Left colon (tissue), 2 donors: Measurements from ENCODE around the gene ACAD9. TPM values are rescaled to one million over a fixed set of nuclear protein-coding genes. Genes with fewer than 3 reads are reported as not detected.
"Not testable (repeated sequence)": the region's sequence is repeated elsewhere in the genome, so short reads cannot be mapped to it uniquely, and the experiment has no call there.

Experiments
- ATAC-seq: fragments of 200-7000 bp; cut with Tn5 transposase; one replicate; pipeline ENCODE4 v1.9.1; 2020; ENCODE audit warnings: mild to moderate bottlenecking, moderate library complexity
- DNase-seq, 2 donors: peaks; one replicate each; pipeline ENCODE4 v3.0.0-alpha.2; 2020
- intact Hi-C, 2 donors: fragments of 100-400 bp; cut with DNase I in 1 of 2; cut with micrococcal nuclease in 1 of 2; formaldehyde crosslinking; loops; one replicate each; pipeline versions ENCODE4 v1.11.2 to v1.14.0; 2022; cut with DNase I, micrococcal nuclease
- total RNA-seq, 2 donors: library from RNA; stranded (reverse); fragmentation: NEBNext Ultra II Directional; extraction: Animal tissue kit (Norgen Biotek cat#: 25700); gene quantifications; one replicate each; pipeline ENCODE4 v1.2.1, GENCODE V29; 2021
- donor health status: DM: no; HTN: no; CAD: no.
- donor health status: DM: yes; HTN: yes; CAD: no.

Gene ACAD9
- total RNA-seq, 2 donors from 2014 or later = 33.0 to 44.8 TPM

DNA sequence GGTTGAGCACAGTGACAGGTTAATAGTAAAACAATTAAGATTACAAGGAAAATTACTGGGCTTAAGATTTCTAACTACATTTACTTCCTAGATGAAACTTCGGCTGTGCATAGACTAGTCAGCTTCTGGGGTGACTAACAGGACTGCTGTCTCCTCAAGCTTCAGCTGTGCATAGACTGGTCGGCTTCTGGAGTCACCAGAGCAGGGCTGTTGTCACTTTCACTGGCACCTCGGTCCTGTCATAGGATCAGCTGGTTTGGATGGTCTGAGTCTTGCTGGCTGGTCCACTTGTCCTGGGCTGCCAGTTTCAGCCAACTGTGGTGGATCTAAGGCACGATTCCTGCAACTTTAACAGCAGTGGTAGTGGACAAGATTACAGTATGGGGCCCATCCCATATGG, 23.9 kb upstream of the ACAD9 start:
- intact Hi-C loops = no loop called here
- ATAC-seq = no peak
- DNase-seq = no peak

GRCh38 chr3:128858167-128858566, 21.3 kb upstream of the ACAD9 start:
- no peak for ATAC-seq
- no peak for DNase-seq
- intact Hi-C loops = no loop called here

DNA sequence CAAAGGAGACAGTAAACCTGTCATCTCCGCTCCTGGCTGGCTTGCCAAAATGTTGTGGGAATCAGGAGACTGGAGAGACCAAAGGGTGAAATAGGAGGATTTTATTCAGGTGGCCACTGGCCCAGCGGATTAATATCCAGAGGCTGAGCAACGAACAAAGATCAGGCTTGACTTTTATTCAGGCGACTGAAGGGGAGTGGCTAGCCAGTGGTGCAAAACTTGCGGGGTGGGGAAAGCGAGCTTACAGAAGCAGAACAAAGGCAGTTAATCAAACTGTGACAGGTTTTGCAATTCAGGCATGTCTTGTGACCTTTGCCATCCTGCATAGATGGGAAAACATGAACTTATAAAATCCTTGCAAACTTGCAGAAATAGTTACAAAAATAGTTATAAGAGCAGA, 19.8 kb upstream of the ACAD9 start:
- DNase-seq (no peak), ATAC-seq (no peak)
- intact Hi-C loops = no loop called here

GRCh38 chr3:128861491-128861890, 17.9 kb upstream of the ACAD9 start:
- intact Hi-C loops = no loop called here
- DNase-seq (no peak), ATAC-seq (no peak)

DNA sequence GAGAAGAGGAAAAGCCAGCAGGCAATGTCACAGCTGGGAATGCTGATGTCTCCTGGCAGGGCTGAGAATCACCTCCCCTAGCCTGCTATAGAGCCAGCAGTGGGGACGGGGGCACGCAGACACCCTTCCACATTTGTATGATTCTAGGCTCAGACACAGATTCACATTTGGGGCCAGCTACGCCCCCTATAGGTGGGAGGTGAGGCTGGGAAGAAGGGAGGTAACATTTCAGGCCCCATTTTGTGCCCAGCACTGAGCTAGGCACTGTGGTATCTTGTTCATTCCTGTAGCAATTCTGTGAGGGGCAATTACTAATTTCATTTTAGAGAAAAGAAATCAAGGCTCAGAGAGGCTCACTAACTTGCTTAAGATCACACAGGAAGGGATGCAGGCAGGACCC, 15.9 kb upstream of the ACAD9 start:
- no peak for ATAC-seq
- intact Hi-C loops = no loop called here

DNA sequence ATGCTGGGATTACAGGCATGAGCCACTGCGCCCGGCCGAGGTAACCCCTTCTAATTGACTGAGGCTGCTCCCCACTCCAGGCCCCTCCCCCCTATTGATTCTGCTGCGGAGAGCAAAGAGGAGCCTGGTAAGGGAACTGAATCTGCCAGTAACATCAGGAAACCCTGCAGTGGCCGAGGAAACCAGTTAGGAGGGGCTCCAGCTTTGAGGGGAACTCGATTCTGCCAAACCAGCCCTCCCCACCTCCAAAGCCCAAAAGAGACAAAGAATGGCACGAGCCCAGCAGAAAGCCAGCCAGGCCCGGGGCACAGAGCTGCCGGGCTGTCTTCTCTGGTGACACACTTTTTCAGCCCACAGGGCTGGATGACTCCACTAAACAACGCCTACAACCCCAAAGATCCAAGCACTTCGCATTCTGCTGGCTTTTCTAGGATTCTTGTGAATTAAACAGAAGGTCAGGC, 15.0 kb upstream of the ACAD9 start:
- DNase-seq (no peak), ATAC-seq (no peak)
- intact Hi-C loops = no loop called here

More for the DNA sequence above, 15.9 kb upstream of the ACAD9 start:
- no peak for DNase-seq

- ATAC-seq, DNase-seq, intact Hi-C loops: not testable (repeated sequence)
Observed at GRCh38 chr3:128864849-128865804, 14.3 kb upstream of the ACAD9 start.

DNA sequence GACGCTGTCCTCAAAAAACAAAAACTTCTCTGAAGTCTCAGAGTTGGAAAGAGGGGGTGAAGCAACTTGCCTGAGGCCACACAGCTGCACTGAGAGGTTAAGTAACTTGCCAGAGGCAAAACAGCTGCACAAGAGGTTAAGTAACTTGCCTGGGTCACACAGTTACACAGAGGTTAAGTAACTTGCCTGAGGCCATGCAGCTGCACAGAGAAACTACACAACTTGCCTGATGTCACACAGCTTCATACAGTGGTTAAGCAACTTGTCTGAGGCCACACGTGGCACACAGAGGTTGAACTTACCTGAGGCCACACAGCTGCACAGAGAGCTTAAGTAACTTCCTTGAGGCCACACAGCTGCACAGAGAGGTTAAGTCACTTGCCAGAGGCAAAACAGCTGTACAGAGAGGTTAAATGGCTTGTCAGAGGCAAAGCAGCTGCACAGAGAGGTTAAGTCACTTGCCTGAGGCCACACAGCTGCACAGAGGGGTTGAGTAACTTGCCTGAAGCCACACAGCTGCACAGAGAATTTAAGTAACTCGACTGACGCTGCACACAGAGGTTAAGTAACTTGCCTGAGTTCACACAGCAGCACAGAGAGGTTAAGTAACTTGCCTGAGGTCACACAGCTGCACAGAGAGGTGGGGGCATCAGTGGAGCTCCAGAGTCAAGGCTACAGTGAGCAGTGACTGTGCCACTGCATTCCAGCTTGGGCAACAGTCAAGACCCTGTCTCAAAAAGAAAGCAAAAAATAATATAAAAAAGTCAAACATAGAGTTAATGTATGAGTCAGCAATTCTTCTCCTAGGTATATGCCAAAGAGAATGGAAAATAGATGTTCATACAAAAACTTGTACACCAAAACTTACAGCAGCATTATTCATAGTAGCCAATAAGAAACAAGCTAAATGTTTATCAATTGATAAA, 12.0 kb upstream of the ACAD9 start:
- ATAC-seq (peak; percentile 20), DNase-seq (no peak)
- intact Hi-C loops = no loop called here

GRCh38 chr3:128870347-128870746, 9.1 kb upstream of the ACAD9 start:
- ATAC-seq = no peak
- no peak for DNase-seq
- intact Hi-C loops = no loop called here

- ATAC-seq = no peak
- no peak for DNase-seq
- intact Hi-C loops = no loop called here
Observed at GRCh38 chr3:128872282-128872681, 7.1 kb upstream of the ACAD9 start.

- no peak for DNase-seq
- intact Hi-C loops = no loop called here
- no peak for ATAC-seq
Observed at GRCh38 chr3:128872744-128873143, 6.7 kb upstream of the ACAD9 start.

GRCh38 chr3:128873244-128874022, 6.0 kb upstream of the ACAD9 start:
- ATAC-seq (no peak), DNase-seq (no peak)
- intact Hi-C loops = no loop called here

DNA sequence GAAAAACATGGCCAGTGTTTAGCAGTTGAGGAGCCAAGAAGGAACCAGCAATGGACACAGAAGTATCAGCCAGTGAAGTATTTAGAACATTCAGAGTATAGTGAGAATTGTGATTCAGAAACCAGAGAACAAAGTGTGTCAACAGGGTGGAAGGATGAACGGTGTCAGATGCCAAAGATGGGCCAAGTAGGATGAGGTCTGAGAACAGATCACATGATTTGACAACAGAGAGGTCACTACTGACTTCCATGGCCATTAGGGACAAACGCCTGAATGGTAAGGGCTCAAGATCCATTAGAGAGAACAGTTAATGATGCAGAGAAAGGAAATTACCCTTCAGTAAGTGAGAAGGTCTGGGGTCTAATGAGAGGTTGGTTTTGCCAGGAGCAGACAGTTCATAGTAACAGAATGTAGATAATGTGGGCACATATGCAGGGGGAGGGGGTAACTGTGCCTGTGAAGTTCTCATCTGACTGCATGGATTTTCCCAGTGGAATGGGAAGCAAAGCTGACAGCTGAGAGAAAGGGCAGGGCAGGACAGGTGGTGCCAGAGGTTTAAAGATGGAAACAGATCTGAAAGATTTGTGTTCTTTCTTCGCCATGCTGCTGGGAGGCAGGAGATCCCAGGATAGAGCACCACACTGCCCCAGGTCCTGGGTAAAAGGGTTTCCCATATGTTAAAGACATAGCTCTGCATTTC, 4.8 kb upstream of the ACAD9 start:
- intact Hi-C loops = no loop called here
- no peak for DNase-seq
- no peak for ATAC-seq

GRCh38 chr3:128875556-128876120, 3.8 kb upstream of the ACAD9 start:
- no peak for ATAC-seq
- intact Hi-C loops = no loop called here
- peak; percentile 38 to 44 for DNase-seq

GRCh38 chr3:128878011-128878457, 1.4 kb upstream of the ACAD9 start:
- ATAC-seq (no peak), DNase-seq (no peak)
- intact Hi-C loops = no loop called here

DNA sequence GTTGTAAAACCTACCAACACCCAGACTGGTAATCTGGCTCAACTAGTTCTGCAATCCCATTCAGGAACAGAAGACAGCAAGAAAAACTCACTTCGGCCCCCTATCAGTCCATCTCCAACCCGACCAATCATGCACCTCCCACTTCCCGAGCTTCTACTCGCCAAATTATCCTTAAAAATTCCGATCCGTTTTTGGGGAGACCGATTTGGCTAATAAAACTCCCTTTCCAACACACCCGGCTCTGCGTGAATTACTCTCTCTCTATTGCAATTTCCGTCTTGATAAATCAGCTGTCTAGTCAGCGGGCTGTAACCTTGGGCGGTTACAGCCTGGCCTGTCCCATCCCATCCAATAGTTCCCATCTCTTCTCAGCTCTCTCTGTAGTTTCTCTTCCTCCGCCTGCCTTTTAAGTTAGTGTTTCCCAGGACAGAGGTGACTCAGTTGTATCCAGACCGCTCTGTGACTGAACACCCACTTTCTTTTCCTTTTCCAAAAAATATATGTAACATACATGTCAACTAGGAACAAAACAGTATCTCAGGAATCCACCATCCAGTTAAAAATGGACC, 780 bp upstream of the ACAD9 start:
- DNase-seq (peak; percentile 27 to 41), ATAC-seq (peak; percentile 66)
- intact Hi-C loops = no loop called here

DNA sequence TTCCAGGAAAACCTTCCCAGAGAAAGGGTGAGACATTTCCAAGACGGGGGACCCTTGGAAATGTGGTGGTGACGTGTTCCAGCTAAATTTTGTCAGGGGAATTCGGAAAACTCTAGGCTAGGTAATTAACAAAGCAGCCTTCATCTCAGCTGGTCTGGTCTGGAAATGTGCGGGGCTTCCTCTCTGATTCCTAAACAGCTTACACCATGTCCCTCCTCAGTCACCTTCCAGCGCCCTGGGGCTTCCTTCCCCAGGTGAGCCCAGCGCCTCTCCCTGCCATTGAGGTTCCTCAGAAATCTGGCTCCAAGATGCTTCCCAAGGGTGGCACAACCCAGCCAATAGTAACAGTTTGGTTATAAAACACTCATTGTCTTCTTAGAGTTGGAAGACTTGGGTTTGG, 571 bp downstream of the ACAD9 start:
- DNase-seq = no peak
- ATAC-seq = no peak

DNA sequence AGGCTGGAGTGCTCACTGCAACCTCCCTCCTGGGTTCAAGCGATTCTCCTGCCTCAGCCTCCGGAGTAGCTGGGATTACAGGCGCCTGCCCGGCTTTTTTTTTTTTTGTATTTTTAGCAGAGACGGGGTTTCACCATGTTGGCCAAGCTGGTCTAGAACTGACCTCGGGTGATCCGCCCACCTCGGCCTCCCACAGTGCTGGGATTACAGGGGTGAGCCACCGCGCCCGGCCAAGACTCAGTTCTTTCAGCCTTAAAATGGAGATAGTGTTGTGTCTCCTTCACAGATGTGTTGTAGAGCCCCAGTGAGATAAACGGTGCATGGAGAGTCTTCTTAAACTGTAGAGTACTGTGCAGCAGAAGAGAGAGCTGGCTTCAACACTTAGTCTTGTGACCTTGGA, 1.0 kb downstream of the ACAD9 start:
- intact Hi-C loops = not testable (repeated sequence)

More for the DNA sequence above, 571 bp downstream of the ACAD9 start:
- intact Hi-C loops = no loop called here

More for the DNA sequence above, 1.0 kb downstream of the ACAD9 start:
- not testable (repeated sequence) for ATAC-seq, DNase-seq
